GM12865 (cell line): Measurements from ENCODE around the gene PLPPR3.
"Not testable (repeated sequence)": the region's sequence is repeated elsewhere in the genome, so short reads cannot be mapped to it uniquely, and the experiment has no call there.

Source experiments
- DNase-seq: peaks from one replicate; pipeline ENCODE4 v3.0.0; 2010; ENCODE audit warnings: low read depth
- H3K4me3 ChIP-seq: 2 replicates; pipeline ENCODE4 v1.5.1; 2011; ENCODE audit warnings: mild to moderate bottlenecking, low read depth, low read length, control low read depth
- CTCF ChIP-seq: IDR thresholded peaks from 2 replicates; pipeline ENCODE4 v1.5.1; 2011; ENCODE audit warnings: low read length, control low read depth, low read depth, inconsistent platforms; ENCODE audit not compliant: insufficient read depth; ENCODE audit errors: missing control alignments

The PLPPR3 gene

GRCh38 chr19:852136-853013 lies 30.6 kb upstream of the PLPPR3 start, which contains the start of gene ELANE:
TSS of gene ELANE (plus strand) at chr19:852303. CDS start at chr19:852329, 26 bp downstream.
- DNase-seq, result no peak
- no peak for TF ChIP-seq CTCF
- no peak within 1 kb of the TSS for H3K4me3 ChIP-seq

GRCh38 chr19:850979-851335 lies 29.2 kb upstream of the PLPPR3 start:
- no peak for TF ChIP-seq CTCF
- no peak for DNase-seq
- H3K4me3 ChIP-seq, result no peak overlapping the region

GRCh38 chr19:850221-850978 lies 28.6 kb upstream of the PLPPR3 start:
- no peak for DNase-seq
- TF ChIP-seq CTCF, result no peak
- H3K4me3 ChIP-seq, result no peak overlapping the region

GRCh38 chr19:849195-849594 lies 27.4 kb upstream of the PLPPR3 start:
- H3K4me3 ChIP-seq, DNase-seq: not testable (repeated sequence)

GRCh38 chr19:848386-848921 lies 26.7 kb upstream of the PLPPR3 start:
- TF ChIP-seq CTCF, result no peak
- no peak overlapping the region for H3K4me3 ChIP-seq
- no peak for DNase-seq

GRCh38 chr19:845707-846521 lies 24.2 kb upstream of the PLPPR3 start:
- no peak for DNase-seq
- TF ChIP-seq CTCF, result no peak
- H3K4me3 ChIP-seq, result no peak overlapping the region
